NCI-H774 (cell line): ENCODE measurements around the gene LLGL1.

ENCODE experiments used
- DNase-seq: peaks from one replicate; lab custom pipeline; 2025; lab: John Stamatoyannopoulos, UW

Gene LLGL1

DNA sequence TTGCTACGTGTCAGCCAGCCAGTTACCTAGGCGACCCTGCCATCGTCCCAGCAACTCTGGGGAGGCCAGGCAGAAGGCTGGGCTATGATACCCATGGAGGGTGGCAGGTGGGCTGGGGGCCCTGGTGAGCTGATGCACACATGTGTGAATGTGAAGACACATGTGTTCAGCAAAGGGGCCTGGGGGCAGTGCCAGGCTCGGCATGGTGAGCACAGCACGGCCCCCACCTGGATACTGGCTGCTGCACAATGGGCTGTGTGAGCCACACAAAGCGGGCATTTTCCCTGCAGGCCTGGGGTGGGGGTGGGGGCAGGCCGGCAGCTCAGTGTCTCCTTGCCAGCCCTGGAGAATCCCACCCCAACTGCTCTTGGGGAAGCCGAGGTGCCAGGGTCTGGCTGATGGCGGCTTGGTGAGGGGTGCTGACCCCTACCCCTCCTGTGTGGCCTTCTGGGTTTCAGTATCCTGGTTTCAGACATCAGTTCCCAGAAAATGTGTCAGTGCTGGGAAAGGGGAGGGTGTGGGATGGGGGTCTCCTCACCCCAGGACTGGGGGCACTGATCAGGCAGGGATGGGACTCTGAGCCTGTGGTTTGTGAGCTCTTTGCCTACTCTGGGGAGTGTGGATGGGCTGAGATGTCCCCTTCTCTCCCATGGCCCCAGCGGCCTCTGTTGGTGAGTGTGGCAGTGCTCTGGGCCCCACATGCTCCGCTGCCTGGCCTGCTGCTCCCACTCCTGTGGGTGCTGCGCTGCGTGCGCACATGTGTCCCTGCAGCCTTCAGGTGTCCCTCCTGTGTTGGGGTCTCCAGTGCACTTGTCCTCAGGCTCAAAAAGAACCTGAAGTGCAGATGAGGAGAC, 5.1 kb downstream of the LLGL1 start:
- no peak for DNase-seq

DNA sequence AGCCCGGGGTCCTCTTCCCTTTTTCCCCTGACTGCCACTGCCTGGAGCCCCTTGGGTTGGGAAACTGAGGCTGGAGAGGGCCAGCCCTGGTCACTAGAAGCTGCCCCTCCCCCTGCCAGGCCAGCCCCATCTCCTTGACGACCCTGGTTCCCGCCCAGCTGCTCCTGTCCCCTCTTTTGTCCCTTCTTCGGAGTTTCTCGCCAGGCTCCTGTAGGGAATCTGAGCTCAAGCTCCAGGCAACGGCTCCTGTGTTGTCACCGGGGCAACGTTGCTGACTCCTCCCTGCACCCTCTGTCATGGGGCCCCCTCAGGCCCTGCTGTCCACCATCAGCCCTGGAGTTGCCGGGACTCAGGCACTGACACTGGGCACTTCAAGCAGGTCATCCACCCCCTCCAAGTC, 5.7 kb downstream of the LLGL1 start:
- DNase-seq: no peak

DNA sequence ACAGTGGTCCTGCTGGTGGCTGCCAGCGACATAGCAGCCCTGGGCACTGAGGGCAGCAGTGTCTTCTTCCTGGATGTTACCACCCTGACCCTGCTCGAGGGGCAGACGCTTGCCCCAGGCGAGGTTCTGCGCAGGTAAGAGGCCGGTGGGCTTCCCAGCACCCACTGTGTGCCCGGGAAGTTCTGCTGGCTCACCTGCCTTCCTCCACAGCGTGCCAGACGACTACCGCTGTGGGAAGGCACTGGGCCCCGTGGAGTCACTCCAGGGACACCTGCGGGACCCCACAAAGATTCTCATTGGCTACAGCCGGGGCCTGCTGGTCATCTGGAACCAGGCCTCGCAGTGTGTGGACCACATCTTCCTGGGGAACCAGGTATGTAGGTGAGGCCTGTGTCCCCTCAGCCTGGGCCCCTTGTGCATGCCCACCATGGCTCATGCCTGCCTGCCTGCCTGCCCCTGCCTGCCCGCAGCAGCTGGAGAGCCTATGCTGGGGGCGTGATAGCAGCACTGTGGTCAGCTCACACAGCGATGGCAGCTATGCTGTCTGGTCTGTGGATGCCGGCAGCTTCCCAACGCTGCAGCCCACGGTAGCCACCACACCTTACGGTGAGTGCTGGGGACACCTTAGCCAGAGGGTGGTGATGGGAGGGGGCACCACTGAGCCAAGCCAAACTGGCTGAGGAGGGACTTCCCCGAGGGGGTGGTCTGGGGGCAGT, 8.5 kb downstream of the LLGL1 start:
- no peak for DNase-seq

DNA sequence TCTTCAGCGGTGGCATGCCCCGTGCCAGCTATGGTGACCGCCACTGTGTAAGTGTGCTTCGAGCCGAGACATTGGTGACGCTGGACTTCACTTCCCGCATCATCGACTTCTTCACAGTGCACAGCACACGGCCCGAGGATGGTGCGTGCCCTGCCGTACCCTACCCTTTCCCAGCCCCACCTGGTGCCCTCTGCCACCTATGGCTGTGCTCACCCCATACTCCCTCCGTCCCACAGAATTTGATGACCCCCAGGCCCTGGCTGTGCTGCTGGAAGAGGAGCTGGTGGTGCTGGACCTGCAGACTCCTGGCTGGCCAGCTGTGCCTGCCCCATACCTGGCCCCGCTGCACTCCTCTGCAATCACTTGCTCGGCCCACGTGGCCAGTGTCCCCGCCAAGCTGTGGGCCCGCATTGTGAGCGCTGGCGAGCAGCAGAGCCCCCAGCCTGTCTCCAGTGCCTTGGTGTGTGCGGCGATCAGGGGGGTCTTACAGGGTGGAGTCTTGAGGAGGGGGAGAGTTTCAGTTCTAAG, 9.5 kb downstream of the LLGL1 start:
- DNase-seq: no peak

DNA sequence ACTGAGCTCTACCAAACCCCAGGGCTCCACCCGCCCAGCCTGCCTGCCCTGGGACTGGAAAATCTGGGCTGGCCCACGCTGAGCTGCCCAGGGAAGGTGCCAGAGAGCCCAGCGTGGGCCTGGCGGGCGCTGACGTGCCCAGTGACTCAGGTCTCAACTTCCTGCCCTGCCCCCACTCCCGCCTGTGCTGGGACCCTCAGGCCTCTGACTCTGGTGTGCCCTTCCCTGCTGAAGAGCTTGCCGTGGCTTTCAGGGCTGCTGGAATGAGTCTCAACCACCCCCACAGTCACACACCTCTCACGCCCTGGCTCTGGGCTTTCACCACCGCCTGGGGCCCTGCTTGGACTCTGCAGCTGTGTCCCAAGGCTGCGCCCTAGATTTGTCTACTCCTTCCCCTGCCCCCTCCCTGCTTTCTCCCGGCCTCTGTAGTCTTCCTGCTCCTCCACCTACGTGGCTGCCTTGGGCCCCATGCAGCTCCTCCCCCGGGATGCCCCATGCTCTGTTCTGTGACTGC, 10.4 kb downstream of the LLGL1 start:
- DNase-seq: no peak

DNA sequence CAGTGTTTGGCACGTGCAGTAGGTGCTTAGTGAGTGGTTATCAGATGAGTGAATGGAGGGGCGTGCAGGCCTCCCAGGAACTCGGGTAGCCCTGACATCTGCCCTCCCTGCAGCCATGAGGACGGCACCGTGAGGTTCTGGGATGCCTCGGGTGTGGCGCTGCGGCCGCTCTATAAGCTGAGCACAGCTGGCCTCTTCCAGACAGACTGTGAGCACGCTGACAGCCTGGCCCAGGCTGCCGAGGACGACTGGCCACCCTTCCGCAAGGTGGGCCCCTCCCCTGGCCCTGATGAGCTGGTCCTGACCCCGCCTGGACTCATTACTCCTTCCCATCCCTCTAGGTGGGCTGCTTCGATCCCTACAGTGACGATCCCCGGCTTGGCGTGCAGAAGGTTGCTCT, 11.1 kb downstream of the LLGL1 start:
- DNase-seq: no peak

DNA sequence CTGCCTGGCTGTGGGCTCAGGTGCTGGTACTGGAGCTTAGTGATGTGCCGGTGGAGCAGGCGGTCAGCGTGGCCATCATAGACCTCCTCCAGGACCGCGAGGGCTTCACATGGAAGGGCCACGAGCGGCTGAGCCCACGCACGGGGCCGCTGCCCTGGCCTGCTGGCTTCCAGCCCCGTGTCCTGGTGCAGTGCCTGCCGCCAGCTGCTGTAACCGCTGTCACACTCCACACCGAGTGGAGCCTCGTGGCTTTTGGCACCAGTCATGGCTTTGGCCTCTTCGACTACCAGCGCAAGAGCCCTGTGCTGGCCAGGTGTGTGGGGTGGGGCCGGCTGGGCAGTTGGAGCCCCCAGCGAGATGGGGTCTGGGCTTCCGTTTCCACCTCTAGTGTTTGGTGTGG, 12.0 kb downstream of the LLGL1 start:
- DNase-seq: no peak

DNA sequence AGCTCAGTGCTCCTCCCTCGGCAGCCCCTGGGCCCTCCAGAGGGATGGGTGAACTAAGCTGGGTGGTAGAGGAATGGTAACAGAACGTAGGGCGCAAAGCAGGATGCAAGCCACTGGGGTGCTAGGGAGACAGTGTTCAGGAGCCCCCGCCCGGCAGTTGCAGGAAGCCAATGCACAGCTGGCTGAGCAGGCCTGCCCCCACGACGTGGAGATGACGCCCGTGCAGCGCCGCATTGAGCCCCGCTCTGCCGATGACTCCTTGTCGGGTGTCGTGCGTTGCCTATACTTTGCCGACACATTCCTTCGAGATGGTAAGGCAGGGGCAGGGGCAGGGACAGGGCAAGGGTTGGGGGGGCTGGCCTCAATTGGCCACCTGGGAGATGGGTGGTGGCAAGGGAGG, 12.9 kb downstream of the LLGL1 start:
- DNase-seq: no peak

DNA sequence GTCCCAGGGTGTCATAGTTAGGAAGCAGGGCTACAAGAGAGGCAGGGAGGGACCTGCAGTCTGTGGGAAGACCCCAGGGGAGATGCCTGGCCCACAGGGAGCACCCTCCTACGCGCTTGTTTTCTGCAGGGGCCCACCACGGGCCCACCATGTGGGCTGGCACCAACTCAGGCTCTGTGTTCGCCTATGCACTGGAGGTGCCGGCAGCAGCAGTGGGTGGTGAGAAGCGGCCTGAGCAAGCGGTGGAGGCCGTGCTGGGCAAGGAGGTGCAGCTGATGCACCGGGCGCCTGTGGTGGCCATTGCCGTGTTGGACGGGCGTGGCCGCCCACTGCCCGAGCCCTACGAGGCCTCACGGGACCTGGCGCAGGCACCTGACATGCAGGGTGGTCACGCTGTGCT, 15.0 kb downstream of the LLGL1 start:
- no peak for DNase-seq

DNA sequence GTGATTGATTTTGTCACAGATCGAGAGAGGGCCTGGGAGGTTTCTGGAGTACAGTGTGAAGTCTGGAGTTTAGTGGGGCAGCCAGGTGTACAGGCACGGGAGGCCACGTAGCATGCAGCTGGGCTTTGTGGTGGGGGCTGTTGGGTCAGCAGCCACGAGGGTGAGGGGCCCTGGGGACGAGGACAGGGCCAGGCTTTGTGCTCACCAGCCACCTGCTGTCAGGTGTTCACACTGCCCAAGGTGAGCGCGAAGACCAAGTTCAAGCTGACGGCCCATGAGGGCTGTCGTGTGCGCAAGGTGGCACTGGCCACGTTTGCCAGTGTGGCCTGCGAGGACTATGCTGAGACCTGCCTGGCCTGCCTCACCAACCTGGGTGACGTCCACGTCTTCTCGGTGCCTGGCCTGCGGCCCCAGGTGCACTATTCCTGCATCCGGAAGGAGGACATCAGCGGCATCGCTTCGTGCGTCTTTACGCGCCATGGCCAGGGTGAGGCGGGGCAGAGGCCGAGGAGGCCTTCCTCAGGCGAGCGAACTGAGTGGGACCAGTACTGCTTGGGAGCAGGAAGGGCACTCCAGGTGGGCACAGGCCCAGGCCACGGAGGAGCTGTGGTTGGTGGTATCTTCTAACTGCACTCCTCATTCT, 15.9 kb downstream of the LLGL1 start:
- no peak for DNase-seq

DNA sequence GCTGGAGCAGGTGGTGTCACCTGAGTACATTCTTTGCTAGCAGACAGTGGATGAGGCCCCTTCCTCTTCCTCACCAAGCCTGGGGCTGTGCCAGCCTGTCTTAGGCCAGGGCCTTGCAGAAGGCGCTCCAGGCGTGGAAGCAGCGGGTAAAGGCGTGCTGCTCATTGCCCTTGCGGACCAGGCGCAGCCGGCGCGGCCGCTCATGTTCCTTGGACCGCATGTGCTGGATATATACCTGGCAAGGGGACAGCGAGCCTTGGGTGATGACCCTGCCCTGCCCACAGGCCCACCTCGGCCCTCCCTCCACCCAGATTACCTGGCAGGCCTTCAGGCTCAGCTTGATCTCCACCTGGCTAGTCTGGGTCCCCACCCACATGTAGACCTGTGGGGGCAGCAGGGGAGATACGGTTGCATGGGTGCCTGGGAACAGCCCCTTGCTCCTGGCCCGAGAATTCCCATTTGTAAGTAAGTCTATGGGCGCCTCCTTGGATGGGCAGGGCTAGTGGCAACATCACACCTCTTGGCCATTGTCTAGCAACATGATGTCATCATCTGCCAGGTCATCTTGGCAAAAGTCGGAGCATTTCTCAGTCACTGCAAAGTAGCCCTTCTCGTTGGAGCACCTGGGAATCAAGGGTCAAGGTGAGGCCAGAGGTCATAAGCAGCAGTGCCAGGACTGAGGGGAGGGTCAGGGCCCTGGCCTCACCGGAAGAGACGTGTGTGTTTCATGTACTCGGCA, 19.8 kb downstream of the LLGL1 start:
- DNase-seq: no peak

DNA sequence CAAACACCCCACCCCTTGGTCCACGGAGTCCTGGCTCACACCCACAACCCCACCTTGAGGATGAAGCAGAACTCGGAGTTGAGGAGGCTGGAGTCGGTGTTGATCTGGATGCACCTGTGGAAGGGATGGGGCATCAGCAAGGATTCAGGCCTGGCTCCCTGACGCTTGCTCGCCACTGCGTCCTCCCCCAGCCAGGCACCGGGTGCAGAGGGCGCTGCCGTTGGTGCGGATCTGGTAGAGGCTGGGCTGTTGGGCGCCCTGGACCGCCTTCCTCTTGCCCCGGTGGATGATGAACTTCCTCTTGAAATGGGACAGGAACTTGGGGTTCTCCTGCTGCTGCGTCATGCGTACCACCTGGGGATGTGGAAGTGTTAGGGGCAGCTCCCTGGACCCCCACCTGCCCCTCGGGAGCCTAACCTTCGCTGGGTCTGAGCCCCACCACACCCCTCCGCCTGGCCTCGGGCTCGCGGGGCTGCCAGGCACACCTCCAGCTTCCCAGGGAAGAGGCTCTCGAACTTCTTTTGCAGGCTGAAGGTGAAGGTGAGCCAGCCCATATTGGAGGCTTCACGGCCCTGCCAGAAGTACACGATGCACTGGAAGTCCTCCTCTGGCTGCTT, 20.8 kb downstream of the LLGL1 start:
- DNase-seq: no peak

DNA sequence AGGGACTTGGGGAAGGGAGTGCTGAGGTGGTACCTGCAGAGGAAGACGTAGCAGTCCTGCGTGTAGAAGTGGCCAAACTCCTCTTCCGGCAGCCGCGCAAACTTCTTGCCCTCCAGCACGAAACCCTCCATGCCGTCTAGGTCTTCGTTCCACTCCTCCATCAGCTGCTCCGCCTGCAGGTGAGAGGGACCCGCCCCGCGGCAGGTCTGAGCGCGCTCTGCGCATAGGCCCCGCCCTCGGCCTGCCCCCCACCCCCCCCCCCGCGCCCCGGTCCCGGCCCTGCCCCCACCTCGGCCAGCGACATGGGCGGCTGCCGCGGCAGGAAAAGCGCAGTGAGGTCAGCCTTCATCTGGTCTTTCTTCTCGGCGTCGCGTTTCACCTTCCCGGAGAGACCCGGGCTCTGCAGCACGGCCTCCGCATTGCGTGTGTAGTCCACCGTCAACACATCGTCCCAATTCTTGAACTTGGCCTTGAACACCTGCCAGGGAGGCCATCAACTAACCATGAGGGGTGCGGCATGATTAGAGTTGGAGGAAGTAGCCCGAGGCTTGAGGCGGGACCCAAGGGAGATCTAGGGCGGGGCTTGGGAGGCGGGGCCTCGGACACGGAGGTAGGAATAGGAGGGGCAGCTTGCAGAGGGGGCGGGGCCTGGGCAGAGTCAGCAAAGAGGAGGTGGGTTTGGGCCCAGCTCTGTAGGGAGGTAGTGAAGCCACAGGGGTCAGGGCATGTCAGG, 21.6 kb downstream of the LLGL1 start:
- DNase-seq: peak; percentile 49

DNA sequence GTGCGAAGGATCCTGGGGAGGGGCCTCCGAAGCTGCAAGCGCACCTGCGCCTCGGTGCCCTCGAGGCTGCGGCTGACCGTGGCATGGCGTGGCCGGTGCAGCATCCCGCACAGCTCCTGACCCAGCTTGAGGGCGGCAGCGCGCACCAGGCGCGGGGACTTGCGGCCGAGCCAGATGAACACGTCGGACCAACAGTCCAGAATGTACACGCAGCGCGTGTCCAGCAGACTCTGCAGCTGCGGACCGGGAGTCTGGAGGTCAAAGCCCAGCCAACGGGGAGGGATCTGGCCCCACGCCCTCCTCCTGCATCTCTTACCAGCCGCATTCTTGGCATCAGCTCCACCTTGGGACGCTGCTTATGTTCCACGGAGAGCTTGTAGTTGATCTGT, 22.2 kb downstream of the LLGL1 start:
- no peak for DNase-seq

DNA sequence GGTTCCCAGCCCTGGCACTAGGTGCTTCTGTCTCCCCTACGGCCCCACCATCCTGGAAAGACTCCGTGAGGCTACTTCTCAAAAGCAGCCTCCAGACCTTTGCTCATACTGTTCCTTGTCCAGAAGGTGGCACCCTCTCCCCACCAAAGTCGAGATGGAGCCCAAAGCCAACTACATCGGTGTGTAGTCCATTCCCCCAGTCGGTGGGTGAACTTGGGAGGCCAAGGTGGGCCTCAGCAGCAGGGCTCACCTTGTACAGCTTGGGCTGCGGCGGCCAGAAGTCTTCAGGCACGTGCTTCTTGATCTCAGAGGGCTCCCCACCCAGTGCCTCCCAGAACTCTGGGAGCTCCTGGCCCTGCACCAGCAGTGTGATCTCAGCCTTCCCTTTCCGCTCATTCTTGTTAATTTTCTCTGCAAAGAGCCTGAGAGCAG, 22.9 kb downstream of the LLGL1 start:
- DNase-seq: peak; percentile 10

DNA sequence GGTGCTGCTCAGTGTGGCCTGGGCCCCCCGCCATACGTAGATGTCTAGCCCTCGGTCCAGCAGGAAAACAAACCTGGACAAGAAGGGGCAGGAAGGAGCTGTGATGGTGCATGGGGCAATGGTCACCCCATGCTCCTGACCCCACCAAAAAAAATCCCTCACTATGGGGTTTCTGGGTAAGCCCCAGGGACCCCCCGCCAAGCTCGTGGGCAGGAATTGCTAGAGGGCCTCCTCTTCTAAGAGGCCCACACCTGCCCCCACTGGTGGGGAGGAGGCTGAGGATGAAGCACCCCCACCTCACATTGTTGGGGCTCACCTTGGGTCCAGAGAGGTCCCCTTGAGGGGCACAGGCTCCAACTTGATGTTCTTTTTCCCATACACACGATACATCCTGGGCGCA, 23.4 kb downstream of the LLGL1 start:
- DNase-seq: no peak

DNA sequence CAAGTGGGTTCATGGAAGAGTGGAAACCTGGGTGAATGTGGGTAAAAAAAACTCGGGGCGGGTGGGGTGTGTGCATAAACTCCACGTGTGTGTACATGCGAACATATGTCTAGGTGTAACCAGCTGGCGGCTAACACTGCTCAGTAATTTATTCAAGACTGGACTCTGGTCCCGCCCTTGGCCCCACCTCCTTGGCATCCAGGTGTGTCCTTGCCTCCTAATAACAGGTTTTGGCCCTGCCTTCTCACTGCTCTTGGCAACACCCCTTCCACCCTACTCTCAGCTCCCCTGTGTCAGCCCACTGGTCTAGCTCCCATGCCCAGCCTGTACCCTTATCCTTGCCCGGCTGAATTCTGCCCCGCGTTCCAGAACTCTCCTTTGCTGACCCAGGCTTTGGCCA, 24.8 kb downstream of the LLGL1 start:
- DNase-seq: peak; percentile 0

DNA sequence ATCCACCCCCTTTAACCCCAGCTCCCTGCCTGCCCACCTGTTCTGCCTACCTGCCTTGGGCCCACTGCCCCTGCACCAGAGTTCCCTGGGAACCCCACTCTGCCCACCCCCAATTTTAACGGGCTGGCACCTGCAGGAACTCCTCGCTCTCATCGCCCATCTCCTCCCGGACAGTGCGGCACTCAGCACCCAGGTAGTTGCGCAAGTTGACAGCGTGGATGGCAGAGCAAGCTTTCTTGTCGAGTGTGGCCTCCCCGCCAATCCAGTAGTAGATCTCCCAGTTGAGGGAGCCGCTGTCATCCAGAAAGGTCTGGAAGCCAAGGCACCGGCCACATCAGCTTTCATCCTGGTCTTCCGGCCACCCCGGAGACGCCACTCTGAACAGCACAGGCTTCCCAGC, 25.3 kb downstream of the LLGL1 start:
- DNase-seq: no peak

DNA sequence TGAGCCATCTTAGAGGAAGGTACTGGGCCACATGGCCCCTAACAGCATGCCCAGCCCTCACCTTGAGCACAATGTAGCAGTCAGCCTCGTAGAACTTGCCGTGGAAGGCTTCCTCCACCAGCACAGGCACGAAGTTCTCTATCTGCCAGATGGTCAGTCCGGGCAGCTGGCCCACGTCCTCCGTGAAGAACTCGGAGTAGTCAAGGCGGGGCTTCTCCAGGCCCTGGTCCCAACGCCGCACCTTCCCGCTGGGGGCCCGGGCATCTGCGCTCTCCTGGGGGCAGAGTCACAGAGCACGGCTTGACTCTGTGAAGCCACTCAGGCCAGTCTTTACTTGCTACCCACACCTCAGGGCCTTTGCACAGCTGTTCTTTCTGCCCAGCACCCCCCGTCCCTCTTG, 25.8 kb downstream of the LLGL1 start:
- DNase-seq: no peak

DNA sequence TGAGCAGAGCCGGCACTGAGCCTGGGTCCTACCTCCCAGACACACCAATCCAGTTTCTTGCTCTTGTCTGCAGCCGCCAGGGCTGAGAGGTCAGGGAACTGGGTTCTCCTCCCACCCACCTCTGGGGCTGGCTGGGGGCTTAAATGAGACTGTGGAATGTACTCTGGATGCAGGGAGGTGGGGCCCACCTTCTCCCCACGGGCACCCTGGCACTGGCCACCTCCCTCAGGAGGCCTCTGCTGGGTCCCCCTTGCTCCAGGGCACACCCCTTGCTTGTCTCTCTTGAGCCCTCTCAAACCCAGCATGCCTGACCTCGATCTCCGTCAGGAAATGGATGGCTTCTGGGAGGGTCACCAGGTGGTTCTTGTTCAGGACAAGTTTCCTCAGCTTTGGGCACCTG, 26.7 kb downstream of the LLGL1 start:
- no peak for DNase-seq
